Measurements from ENCODE around the gene DLG2.

The DLG2 gene

GRCh38 chr11:83836065-83836464 lies 1791.1 kb downstream of the DLG2 start:
- H3K4me3 ChIP-seq (replicated peaks in 1 of 2; ENCODE audit: low read depth in 2 of 2, low read length in 2 of 2), result no peak overlapping the region
- TF ChIP-seq, protein P1, sequence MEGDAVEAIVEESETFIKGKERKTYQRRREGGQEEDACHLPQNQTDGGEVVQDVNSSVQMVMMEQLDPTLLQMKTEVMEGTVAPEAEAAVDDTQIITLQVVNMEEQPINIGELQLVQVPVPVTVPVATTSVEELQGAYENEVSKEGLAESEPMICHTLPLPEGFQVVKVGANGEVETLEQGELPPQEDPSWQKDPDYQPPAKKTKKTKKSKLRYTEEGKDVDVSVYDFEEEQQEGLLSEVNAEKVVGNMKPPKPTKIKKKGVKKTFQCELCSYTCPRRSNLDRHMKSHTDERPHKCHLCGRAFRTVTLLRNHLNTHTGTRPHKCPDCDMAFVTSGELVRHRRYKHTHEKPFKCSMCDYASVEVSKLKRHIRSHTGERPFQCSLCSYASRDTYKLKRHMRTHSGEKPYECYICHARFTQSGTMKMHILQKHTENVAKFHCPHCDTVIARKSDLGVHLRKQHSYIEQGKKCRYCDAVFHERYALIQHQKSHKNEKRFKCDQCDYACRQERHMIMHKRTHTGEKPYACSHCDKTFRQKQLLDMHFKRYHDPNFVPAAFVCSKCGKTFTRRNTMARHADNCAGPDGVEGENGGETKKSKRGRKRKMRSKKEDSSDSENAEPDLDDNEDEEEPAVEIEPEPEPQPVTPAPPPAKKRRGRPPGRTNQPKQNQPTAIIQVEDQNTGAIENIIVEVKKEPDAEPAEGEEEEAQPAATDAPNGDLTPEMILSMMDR (IDR thresholded peaks at IDR 0.05; ENCODE audit: low read depth, low read length), result no peak
- DNase-seq (ENCODE audit: low read depth in 2 of 2), result no peak

- TF ChIP-seq, protein P1 (IDR thresholded peaks at IDR 0.05; ENCODE audit: low read depth, low read length), result no peak
- DNase-seq (ENCODE audit: low read depth in 2 of 2), result no peak
- H3K4me3 ChIP-seq (replicated peaks in 1 of 2; ENCODE audit: low read depth in 2 of 2, low read length in 2 of 2), result no peak overlapping the region
Measured at GRCh38 chr11:83835423-83835822, 1791.7 kb downstream of the DLG2 start.

- TF ChIP-seq, protein P1 (IDR thresholded peaks at IDR 0.05; ENCODE audit: low read depth, low read length), result no peak
- H3K4me3 ChIP-seq (replicated peaks in 1 of 2; ENCODE audit: low read depth in 2 of 2, low read length in 2 of 2), result no peak overlapping the region
Measured at GRCh38 chr11:83831929-83832328, 1795.2 kb downstream of the DLG2 start.

DNA sequence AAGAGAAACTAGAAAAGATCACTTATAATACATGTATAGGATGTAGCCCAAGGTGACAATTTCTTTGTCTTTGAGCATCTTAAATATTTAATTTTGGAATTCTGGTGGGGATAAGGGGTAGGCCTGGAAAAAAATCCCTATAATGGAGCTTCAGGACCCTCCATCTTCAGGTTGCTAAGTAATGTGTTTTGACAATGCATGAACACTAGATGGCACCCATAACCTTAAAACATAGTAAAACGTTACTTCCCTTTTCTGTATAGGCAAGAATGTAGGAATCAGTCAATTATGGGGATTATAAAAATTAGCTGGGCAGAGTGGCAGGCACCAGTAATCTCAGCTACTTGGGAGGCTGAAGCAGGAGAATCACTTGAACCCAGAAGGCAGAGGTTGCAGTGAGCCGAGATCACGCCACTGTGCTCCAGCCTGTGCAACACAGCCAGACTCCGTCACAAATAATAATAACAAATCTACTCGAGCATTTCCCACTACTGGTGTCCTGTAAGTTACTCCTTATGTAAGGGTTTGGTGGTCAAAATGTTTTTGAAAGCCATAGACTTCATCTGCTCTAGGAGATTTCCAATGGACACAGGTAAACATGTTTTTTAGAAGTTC lies 1799.1 kb downstream of the DLG2 start:
- peak overlapping the region in 1 of 2 donors; percentile 21 for H3K4me3 ChIP-seq (replicated peaks in 1 of 2; ENCODE audit: low read depth in 2 of 2, low read length in 2 of 2)
- TF ChIP-seq, protein P1 (IDR thresholded peaks at IDR 0.05; ENCODE audit: low read depth, low read length), result peak; percentile 57
- DNase-seq (ENCODE audit: low read depth in 2 of 2), result peak; percentile 53 to 66

More at GRCh38 chr11:83831929-83832328, 1795.2 kb downstream of the DLG2 start:
- DNase-seq (ENCODE audit: low read depth in 2 of 2), result no peak

- TF ChIP-seq, protein P1 (IDR thresholded peaks at IDR 0.05; ENCODE audit: low read depth, low read length), result no peak
- no peak overlapping the region for H3K4me3 ChIP-seq (replicated peaks in 1 of 2; ENCODE audit: low read depth in 2 of 2, low read length in 2 of 2)
- DNase-seq (ENCODE audit: low read depth in 2 of 2), result peak; percentile 2 to 65
Measured at GRCh38 chr11:83827520-83827919, 1799.6 kb downstream of the DLG2 start.

DNA sequence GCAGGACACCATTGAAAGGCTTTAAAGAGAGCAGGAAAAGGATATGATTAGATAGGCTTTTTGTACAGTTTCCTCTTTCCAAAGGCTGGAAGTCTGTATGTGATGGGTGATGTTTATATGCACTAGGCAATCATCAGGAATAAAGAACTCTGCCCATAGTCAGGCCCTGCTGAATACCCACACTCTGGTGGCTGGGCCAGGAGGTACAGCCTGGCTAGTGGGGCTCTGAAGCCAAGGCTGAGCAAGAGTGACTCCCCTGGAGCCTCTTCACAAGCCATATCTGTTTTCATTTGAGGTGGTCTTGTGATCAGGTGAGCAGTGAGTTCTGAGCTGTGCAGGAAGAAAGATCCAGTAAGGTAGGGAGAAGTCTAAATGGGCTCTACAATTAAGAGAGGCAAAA lies 1801.1 kb downstream of the DLG2 start:
- DNase-seq (ENCODE audit: low read depth in 2 of 2), result no peak
- H3K4me3 ChIP-seq (replicated peaks in 1 of 2; ENCODE audit: low read depth in 2 of 2, low read length in 2 of 2), result no peak overlapping the region
- TF ChIP-seq, protein P1 (IDR thresholded peaks at IDR 0.05; ENCODE audit: low read depth, low read length), result no peak
